Left ventricle myocardium superior (tissue), 1 donor: ENCODE data around the gene PLA2G1B. TPM values are rescaled to one million over a fixed set of nuclear protein-coding genes. Genes with fewer than 3 reads are reported as not detected.
"Not testable (repeated sequence)": the region's sequence is repeated elsewhere in the genome, so short reads cannot be mapped to it uniquely, and the experiment has no call there.

Experiments
- ATAC-seq: fragments of 200-7000 bp; cut with Tn5 transposase; one replicate; pipeline ENCODE4 v1.9.1; 2020; ENCODE audit warnings: mild to moderate bottlenecking, moderate library complexity
- DNase-seq: peaks from one replicate; pipeline ENCODE4 v3.0.0-alpha.2; 2020
- intact Hi-C: fragments of 100-400 bp; cut with micrococcal nuclease; formaldehyde crosslinking; loops from one replicate; pipeline ENCODE4 v1.11.0; 2022
- total RNA-seq: library from RNA; stranded (reverse); fragmentation: NEBNext Ultra II Directional; extraction: Animal tissue kit (Norgen Biotek cat#: 25700); gene quantifications from one replicate; pipeline ENCODE4 v1.2.1, GENCODE V29; 2021
- donor health status: DM: no; HTN: yes; CAD: no; lungs with severe emphysema.

PLA2G1B gene
- total RNA-seq, 1 donor from 2014 or later: not detected

DNA sequence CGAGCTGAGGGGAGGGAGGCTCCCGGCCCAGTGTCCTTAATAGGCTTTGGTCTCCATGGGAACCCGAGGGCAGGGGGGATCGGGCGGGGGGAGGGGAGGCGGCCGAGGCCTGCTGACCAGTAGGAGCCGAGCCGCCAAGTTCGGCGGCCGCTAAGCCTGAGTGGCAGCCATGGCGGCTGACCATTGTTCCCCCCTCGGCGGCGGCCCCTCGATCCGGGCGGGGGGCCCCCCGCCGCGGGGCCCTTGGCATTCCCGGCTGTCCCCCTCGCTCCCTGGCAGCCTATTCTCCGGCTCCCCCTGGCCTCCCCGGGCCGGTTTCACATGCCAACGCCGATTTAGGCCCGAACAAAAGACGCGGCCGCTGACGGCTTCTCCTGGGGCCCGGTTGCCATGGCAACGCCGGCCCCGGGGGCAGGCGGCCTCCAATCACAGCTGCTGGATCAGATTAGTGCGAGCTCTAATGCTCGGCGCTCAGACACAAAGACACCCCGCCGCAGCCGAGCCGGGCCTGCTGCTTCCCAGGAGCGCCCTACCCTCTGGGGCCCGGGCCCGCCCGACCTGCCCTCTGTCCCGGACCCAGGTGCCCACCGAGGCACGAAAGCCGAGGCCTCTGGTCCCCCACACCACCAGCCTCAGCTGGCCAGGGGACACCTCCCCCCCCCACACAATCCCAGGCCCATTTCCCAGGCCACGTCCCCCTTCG, 34.1 kb upstream of the PLA2G1B start:
- intact Hi-C loops: no loop called here
- peak; percentile 76 for DNase-seq
- peak; percentile 74 for ATAC-seq

DNA sequence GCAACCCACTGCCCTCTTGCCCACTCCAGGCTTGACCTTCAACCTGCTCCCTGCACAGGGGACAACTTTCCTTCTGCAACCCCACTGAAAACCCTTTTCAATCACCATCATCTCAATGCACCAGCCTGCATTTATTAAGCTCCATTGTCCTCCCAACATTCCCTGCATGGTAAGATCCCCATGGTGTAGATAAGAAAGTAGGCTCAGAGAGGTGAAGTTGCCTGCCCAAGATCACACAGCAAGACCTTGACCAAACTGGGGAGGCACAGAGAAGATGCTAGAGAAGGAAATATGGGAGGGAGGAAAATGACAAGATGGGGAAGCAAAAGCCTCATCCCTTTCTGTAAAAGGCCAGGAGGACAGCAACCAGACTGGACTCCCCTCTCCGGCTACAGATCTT, 31.5 kb upstream of the PLA2G1B start:
- ATAC-seq (no peak), DNase-seq (no peak)
- intact Hi-C loops: loop anchor here (5.0 kb wide), 2 partner anchors 53 to 73 kb away; no protein-coding TSS in a partner anchor

DNA sequence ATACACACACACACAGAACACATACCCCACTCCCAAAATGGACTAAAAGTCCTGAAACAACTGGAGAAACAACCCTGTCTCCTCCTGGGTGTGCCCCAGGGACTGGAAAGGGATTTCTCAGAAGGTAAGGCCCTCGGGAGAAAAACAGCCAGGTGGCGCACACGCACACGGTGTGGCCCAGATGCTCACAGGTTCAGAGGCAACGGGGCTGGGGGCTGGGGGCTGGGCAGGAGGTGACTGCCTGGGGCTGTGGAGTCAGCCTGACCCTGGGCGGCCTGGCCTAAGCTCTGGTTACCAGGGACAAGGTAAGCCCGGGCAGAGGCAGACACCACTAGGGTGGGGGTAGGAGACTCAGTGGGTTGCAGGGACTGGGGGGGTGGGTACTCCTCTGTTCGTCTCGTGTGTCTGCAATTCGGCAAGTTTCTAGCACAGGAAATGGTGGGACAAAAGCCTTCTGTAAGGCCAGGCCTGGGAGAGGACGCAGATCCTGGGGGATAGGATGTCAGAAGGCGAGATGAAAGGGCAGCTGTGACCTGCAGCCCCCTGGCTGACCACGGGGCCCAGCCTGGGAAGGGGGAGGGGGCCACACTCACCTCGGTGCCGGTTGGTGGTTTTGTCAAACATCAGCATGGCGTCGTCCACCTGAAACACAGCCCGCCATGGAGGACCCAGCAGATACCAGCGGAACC, 31.0 kb upstream of the PLA2G1B start:
- ATAC-seq (no peak), DNase-seq (no peak)
- intact Hi-C loops: loop anchor here (5.0 kb wide), 2 partner anchors 54 to 74 kb away; no protein-coding TSS in a partner anchor

DNA sequence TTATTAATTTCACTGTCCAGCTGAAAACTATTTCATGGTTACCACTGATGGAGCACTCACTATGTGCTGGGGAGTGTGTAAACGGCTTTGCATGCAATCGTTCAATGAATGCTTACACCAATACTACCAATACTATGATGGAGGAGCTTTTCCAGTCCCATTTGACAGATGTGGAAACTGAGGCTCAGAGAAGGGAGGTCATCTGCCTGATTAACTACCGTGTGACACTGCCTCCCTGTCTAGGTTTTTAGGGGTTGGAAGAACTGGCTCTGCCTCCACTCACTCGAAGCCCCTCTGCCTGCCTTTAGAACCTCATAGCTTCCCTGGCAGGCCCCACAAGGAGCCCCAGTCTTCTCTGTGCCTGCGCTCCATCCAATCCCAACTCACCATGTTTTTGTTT, 29.5 kb upstream of the PLA2G1B start:
- no peak for ATAC-seq

DNA sequence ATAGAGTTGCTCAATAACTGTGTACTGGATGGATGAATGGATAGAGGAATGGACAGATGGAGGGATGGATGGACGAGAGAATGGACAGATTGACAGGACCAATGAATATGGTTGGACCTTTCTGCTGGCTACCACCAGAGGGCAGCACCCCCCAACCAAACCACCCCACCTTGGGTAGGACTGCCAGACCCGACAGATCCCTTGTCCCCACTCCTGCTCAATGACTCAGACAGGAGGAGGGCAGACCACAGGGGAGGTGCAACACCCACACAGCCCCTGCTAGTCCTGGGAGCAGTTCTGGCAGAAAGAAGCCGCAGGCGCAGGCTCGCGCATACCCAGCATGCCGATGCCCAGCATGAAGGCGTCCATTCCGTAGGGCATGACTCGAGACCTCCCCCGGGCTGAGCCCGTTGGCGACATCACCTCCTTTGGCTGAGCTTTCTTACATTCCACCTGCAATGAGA, 29.0 kb upstream of the PLA2G1B start:
- peak; percentile 95 for ATAC-seq
- peak; percentile 77 for DNase-seq
- intact Hi-C loops: loop anchor here (5.0 kb wide), 2 partner anchors 56 to 76 kb away; no protein-coding TSS in a partner anchor

More for the DNA sequence above, 29.5 kb upstream of the PLA2G1B start:
- DNase-seq: no peak
- intact Hi-C loops: loop anchor here (5.0 kb wide), 2 partner anchors 55 to 75 kb away; no protein-coding TSS in a partner anchor

DNA sequence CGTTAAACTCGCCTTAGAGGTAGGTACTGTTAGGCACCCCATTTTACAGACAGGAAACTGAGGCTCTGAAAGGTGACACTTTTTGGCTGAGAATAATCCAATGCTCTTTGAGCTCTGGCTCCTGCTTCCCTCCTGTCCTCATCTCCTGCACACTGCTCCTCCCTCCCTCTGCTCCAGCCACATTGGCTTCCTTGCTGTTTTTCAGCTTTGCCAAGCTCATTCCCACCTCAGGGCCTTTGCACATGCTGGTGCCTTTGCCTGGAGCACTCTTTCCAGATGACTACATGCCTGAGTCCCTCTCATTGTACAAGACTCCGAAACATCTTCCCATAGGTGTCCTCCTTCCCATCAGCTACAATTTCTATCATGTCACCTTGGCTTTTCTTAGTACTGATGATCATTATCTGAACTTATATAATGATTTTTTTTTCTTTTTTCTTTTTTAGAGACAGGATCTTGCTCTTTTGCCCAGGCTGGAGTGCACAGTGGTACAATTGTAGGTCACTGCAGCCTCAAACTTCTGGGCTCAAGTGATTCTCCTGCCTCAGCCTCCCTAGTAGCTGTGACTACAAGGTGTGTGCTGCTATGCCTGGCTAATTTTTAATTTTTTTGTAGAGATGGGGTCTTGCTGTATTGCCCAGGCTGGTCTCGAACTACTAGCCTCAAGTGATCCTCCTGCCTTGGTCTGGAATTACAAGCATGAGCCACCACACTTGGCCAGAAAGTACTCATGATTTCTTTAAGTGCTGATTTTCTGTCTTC, 26.2 kb upstream of the PLA2G1B start:
- ATAC-seq (no peak), DNase-seq (no peak)
- intact Hi-C loops: no loop called here

DNA sequence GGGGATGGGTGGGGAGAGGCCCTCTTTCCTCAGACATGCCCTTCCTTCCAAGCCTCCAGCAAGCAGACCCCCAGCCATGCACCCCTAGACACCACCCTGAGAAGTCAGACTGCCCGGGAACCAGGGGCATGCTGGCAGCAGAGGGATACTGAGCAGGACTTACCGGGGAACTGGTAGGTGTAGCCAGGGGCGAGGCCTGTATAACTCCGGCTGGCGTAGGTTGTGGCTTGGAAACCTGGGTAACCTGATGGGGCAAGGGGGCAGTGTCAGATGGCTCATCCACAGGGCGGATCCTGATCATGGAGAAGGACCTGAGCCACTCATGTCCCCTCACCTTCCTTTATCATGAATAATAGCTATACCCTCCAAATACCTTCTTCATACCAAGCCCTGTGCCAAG, 25.6 kb upstream of the PLA2G1B start:
- intact Hi-C loops: no loop called here
- no peak for ATAC-seq
- DNase-seq: no peak

DNA sequence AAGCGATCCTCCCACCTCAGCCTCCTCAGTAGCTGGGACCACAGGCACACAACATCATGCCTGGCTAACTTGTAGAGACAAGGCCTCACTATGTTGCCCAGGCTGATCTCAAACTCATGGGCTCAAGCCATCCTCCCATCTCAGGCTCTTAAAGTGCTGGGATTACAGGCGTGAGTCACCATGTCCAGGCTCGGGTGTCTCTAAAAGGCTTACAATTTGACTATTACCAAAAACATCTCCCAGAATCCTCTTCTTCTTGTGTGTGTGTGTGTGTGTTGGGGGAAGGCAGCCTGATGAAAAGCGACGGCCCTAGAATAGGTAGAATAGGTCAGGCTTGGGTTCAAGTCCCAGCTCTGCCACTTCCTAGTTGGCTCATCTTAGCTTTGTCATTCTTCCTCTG, 24.5 kb upstream of the PLA2G1B start:
- intact Hi-C loops: no loop called here
- DNase-seq: no peak
- ATAC-seq: no peak

DNA sequence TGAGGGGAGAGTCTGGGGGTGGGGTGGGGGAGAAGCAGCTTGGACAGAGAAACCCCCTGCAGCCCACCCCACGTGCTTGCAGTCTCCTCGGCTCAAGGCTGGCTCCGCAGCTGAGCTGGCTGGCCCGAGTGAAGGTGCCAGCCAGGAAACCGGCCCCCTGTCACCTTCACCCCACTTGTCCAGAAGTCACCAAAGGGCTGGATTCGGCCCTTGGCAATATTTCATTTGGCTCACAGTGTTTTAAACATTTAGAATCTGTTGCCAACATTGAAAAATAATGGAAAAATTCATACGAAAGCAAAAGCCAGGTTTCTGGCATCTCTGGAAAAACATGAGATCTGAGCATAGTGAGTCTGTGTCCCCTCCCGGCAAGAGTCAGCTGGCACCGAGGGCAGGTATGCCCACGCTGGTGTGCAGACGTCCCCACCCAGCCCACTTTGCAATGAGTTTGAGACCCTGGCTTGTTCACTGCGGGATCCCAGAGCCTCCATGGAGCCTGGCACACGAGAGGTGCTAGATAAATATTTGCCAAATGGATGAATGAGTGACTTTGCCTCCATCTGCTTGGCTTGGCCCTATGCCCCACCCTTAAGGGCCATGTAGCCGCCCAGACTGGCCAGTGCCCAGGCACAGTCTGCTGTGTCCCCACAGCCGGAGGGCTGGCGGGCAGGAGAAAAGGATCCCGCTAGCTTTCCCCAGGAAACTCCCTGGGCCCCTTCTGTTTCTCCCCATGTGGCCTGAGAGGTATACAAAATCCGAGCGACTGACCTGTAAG, 23.2 kb upstream of the PLA2G1B start:
- ATAC-seq: no peak
- DNase-seq: no peak
- intact Hi-C loops: no loop called here

DNA sequence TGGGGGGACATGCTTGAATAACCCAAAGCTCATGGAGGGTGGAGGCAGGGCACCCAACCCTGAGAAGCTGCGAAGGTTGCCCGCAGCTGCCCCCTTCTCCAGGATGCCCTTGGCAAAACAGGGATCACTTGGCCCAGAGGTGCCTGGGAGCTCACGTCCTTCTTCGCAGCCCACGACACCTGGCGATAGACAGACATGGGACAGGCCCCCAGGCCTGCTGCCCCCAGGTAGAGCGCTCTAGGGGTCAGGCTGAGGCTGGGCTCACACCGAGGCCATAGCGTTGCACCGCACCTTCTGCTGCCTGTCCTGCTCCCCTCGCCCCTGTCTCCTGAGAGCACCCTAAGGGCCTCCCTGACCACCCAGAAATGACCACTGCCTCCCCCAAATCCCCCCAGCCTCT, 20.2 kb upstream of the PLA2G1B start:
- ATAC-seq (no peak), DNase-seq (no peak)
- intact Hi-C loops: no loop called here

DNA sequence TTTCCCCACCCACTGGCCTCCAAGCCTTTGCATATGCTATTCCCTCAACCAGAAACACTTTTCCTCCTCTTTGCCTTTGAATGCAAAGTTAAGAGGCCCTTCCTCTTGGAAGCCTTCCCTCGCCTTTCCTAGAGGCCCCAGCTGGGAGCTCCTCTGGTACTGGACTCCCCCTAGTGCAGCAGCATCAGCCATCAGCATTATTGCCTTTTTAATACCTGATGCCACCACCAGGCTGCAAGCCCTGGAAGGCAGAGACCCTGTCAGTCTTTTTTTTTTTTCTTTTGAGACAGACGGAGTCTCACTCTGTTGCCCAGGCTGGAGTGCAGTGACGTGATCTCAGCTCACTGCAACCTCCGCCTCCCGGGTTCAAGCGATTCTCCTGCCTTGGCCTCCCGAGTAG, 19.1 kb upstream of the PLA2G1B start:
- ATAC-seq: no peak
- no peak for DNase-seq
- intact Hi-C loops: no loop called here

DNA sequence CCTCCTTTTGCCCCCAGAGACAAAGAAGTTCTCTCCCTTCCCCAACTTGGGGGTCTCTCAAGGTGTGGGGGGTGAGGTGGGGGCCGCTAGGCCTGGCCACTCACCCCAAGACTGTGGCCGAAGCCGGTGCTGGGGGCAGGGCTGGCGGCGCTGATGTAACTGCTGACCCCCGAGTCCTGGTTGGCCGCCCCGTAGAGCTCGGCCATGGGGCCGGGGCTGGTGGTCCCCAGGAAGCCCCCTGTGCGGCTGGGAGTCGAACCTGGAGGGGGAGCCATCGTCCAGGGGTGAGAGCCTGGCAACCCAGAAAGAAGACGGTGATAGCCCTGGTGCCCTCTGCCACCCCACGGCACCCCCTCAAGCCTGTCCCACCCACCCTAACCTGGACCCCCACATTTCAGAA, 18.5 kb upstream of the PLA2G1B start:
- intact Hi-C loops: no loop called here
- DNase-seq (no peak), ATAC-seq (no peak)

DNA sequence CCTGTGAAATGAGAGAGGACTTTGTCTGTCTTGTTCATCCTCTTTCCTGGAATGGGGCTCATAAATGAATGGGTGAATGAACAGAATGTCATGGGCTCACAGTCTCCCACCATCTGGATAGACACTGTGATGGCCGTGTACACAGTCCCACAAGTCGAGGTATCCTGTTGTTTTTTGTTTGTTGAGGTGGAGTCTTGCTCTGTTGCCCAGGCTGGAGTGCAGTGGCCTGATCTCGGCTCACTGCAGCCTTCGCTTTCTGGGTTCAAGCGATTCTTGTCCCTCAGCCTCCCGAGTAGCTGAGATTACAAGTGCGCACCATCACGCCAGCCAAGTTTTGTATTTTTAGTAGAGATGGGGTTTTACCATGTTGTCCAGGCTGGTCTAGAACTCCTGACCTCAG, 16.1 kb upstream of the PLA2G1B start:
- ATAC-seq: no peak
- no peak for DNase-seq
- intact Hi-C loops: no loop called here

DNA sequence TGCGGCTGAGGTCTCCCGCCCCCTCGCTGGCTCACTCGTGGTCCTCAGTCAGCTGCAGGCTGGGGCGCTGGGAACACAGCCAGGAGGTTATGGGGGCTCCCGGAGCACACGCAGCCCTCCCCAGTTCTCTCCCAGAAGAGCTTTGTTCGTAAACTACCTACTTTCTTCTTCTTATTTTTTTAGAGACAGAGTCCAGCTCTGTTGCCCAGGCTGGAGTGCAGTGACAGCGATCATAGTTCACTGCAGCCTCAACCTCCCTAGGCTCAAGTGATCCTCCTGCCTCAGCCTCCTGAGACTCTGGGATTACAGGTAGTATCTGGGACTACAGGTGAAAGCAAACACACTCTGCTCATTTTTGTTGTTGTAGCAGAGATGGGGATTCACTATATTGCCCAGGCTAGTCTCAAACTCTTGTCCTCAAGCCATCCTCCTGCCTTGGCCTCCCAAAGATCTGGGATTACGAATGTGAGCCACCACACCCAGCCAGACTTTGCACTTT, 15.5 kb upstream of the PLA2G1B start:
- intact Hi-C loops: no loop called here
- ATAC-seq: no peak
- no peak for DNase-seq

DNA sequence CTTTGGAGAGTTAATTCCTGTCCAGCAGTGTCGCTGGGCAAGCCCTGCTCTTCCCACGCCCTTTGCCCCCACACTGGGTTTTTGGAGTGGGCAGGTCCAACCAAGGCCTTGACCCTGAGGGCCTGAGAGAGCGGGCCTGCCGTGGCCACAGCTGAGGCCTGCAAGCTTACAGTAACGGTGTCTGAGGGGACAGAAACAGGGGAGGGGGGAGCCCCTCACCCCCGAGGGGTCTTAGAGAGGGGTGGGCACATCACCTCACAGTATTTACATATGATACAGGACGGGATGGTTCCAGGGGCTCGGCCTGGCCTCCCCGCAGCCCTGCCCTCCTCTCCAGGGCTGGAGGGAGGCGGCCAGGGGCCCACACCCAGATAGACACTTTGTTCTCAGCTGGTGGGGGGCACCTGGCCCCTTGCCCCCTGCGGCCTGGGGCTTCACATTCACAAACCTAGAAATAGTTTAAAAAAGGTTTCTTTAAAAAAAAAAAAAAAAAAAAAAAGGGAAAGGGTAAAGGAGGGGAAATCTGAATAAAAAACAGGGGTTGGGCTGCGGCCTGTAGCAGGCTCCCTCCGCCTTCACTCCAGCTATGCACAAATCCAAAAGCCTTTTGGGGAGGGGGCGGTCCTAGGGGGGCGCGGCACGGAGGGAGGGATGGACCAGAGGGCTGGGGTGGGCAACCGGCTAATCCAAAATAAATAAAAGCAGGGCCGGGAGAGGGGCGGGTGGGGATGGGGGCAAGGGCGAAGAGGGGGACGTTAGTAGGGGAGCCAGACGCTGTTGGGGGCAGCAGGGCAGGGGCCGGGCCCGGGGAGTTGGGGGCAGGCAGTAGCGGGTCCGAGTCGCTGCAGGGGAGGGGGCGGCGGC, 14.8 kb upstream of the PLA2G1B start:
- no peak for ATAC-seq
- DNase-seq: no peak
- intact Hi-C loops: no loop called here

DNA sequence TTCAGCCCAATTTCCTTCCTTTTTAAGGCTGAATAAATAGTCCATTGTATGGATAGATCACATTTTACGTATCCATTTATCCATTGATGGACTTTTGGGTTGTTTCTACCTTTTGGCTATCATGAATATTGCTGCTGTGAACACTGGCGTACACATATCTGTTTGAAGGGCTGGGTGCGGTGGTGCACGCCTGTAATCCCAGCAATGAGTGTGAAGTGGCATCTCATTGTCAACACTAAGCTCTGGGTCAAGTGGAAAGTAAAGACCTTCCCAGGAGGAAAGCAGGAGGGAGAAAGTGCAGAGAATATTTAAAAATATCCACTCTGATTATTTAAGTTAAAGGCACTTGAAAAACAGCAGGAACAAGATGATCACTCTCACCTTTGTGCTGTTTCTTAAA, 11.7 kb upstream of the PLA2G1B start:
- intact Hi-C loops: no loop called here
- no peak for DNase-seq
- no peak for ATAC-seq

DNA sequence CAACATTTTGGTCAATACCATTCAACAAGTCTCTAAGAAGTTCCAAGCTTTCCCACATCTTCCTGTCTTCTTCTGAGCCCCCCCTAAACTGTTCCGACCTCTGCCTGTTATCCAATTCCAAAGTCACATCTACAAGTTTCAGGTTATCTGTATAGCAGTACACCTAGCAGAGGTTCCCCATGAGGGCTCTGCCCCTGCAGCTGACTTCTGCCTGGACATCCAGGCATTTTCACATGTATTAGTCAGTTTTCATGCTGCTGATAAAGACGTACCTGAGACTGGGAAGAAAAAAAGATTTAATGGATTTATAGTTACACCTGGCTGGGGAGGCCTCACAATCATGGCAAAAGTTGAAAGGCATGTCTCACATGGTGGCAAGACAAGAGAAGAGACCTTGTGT, 10.2 kb upstream of the PLA2G1B start:
- intact Hi-C loops: no loop called here
- DNase-seq (no peak), ATAC-seq (no peak)

DNA sequence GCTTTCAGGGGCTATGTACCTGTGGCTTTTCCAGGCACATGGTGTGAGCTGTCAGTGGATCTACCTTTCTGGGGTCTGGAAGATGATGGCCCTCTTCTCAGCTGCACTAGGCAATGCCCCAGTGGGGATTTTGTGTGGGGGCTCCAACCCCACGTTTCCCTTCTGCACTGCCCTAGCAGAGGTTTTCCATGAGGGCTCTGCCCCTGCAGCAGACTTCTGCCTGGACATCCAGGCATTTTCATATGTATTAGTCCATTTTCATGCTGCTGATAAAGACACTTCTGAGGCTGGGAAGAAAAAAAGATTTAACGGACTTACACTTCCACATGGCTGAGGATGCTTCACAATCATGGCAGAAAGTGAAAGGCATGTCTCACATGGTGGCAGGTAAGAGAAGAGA, 8.8 kb upstream of the PLA2G1B start:
- DNase-seq, ATAC-seq, intact Hi-C loops: not testable (repeated sequence)
